ENCODE measurements around the gene DISP2. TPM values are rescaled to one million over a fixed set of nuclear protein-coding genes. Genes with fewer than 3 reads are reported as not detected.

Gene DISP2
- total RNA-seq, 1 donor from 2014 or later: 0.38 TPM

- ATAC-seq (ENCODE audit: low read depth): no peak
Observed at GRCh38 chr15:40410476-40410875, 52.5 kb downstream of the DISP2 start.

GRCh38 chr15:40412095-40412759 lies 54.2 kb downstream of the DISP2 start:
- TF ChIP-seq CTCF (IDR thresholded peaks at IDR 0.05): no peak
- DNase-seq (no peak), ATAC-seq (ENCODE audit: low read depth) (no peak)
- ChIA-PET POLR2A (no interaction called here), CTCF (no interaction called here)
- no peak overlapping the region for H3K27ac Mint-ChIP-seq
- peaks cover 12% of the 10 kb centered on the region for H3K4me1 Mint-ChIP-seq
- H3K27me3 Mint-ChIP-seq: no peaks in the 10 kb centered on the region
- intact Hi-C loops (cut with micrococcal nuclease): no loop called here
- H3K4me3 Mint-ChIP-seq: no peak overlapping the region
- no peaks in the 10 kb centered on the region for H3K9me3 Mint-ChIP-seq
- peaks cover 76% of the 10 kb centered on the region for H3K36me3 Mint-ChIP-seq (ENCODE audit: low read depth)

More at GRCh38 chr15:40410476-40410875, 52.5 kb downstream of the DISP2 start:
- no peaks in the 10 kb centered on the region for H3K9me3 Mint-ChIP-seq
- H3K27me3 Mint-ChIP-seq: no peaks in the 10 kb centered on the region
- no peak for TF ChIP-seq CTCF (IDR thresholded peaks at IDR 0.05)
- POLR2A ChIA-PET: no interaction called here
- H3K27ac Mint-ChIP-seq: no peak overlapping the region
- intact Hi-C loops (cut with micrococcal nuclease): no loop called here
- CTCF ChIA-PET: no interaction called here
- H3K36me3 Mint-ChIP-seq (ENCODE audit: low read depth): peaks cover 67% of the 10 kb centered on the region
- no peak overlapping the region for H3K4me3 Mint-ChIP-seq
- DNase-seq: no peak
- peaks cover 25% of the 10 kb centered on the region for H3K4me1 Mint-ChIP-seq

GRCh38 chr15:40413036-40413435 lies 55.0 kb downstream of the DISP2 start:
- no peak for TF ChIP-seq CTCF (IDR thresholded peaks at IDR 0.05)
- Mint-ChIP-seq H3K4me1 (peaks cover 4% of the 10 kb centered on the region), H3K36me3 (ENCODE audit: low read depth) (peaks cover 74% of the 10 kb centered on the region), H3K4me3 (no peak overlapping the region), H3K9me3 (no peaks in the 10 kb centered on the region), H3K27ac (no peak overlapping the region), H3K27me3 (no peaks in the 10 kb centered on the region)
- ChIA-PET POLR2A (no interaction called here), CTCF (interaction anchor here (1.1 kb wide), 1 partner anchor 72 kb away, joined by 3 read pairs; no protein-coding TSS in a partner anchor)
- DNase-seq (no peak), ATAC-seq (ENCODE audit: low read depth) (no peak)
- intact Hi-C loops (cut with micrococcal nuclease): no loop called here

- H3K4me3 Mint-ChIP-seq: no peak overlapping the region
- ChIA-PET CTCF (no interaction called here), POLR2A (interaction anchor here (0.6 kb wide), 2 partner anchors 8 to 30 kb away, joined by 4 to 12 read pairs; no protein-coding TSS in a partner anchor)
- intact Hi-C loops (cut with micrococcal nuclease): no loop called here
- TF ChIP-seq CTCF (IDR thresholded peaks at IDR 0.05): no peak
- H3K4me1 Mint-ChIP-seq: no peaks in the 10 kb centered on the region
- ATAC-seq (ENCODE audit: low read depth) (no peak), DNase-seq (no peak)
- no peaks in the 10 kb centered on the region for H3K27me3 Mint-ChIP-seq
- no peak overlapping the region for H3K27ac Mint-ChIP-seq
- peaks cover 72% of the 10 kb centered on the region for H3K36me3 Mint-ChIP-seq (ENCODE audit: low read depth)
- no peaks in the 10 kb centered on the region for H3K9me3 Mint-ChIP-seq
Observed at GRCh38 chr15:40414816-40415215, 56.8 kb downstream of the DISP2 start.

GRCh38 chr15:40415226-40415625 lies 57.2 kb downstream of the DISP2 start:
- no peak for TF ChIP-seq CTCF (IDR thresholded peaks at IDR 0.05)
- intact Hi-C loops (cut with micrococcal nuclease): no loop called here
- Mint-ChIP-seq H3K27ac (no peak overlapping the region), H3K4me3 (no peak overlapping the region), H3K4me1 (no peaks in the 10 kb centered on the region), H3K36me3 (ENCODE audit: low read depth) (peaks cover 68% of the 10 kb centered on the region), H3K27me3 (no peaks in the 10 kb centered on the region), H3K9me3 (no peaks in the 10 kb centered on the region)
- ATAC-seq (ENCODE audit: low read depth) (no peak), DNase-seq (no peak)
- POLR2A ChIA-PET: interaction anchor here (0.6 kb wide), 1 partner anchor 8 kb away, joined by 4 read pairs; no protein-coding TSS in a partner anchor
- CTCF ChIA-PET: no interaction called here

All from activated B cell treated with CpG ODN at 0.5 μM for 24 hours (primary cell).